HG02852 (cell line): Measurements from ENCODE around the gene L3MBTL1.
"Not testable (repeated sequence)": the region's sequence is repeated elsewhere in the genome, so short reads cannot be mapped to it uniquely, and the experiment has no call there.

ENCODE experiments used
- ATAC-seq: cut with Tn5 transposase; IDR thresholded peaks from one replicate; pipeline ENCODE4 v1.9.1; 2021; ENCODE audit warnings: mild to moderate bottlenecking, moderate library complexity; ENCODE audit not compliant: unreplicated experiment

Gene L3MBTL1

GRCh38 chr20:43502021-43502420 is 5.5 kb upstream of the L3MBTL1 start:
- ATAC-seq: not testable (repeated sequence)

GRCh38 chr20:43506238-43506637 is 1.3 kb upstream of the L3MBTL1 start:
- ATAC-seq: no peak

GRCh38 chr20:43508106-43508505 is 609 bp downstream of the L3MBTL1 start:
- no peak for ATAC-seq

GRCh38 chr20:43508604-43509040 is 1.1 kb downstream of the L3MBTL1 start:
- no peak for ATAC-seq

GRCh38 chr20:43511879-43512278 is 4.4 kb downstream of the L3MBTL1 start:
- no peak for ATAC-seq

- peak; percentile 2 for ATAC-seq
These were observed 6.0 kb downstream of the L3MBTL1 start for GRCh38 chr20:43513372-43513930.

GRCh38 chr20:43513931-43514647 is 6.6 kb downstream of the L3MBTL1 start:
- peak; percentile 79 for ATAC-seq

GRCh38 chr20:43514648-43514999 is 7.1 kb downstream of the L3MBTL1 start:
- peak; percentile 6 for ATAC-seq

- no peak for ATAC-seq
These were observed 8.1 kb downstream of the L3MBTL1 start for GRCh38 chr20:43515628-43516027.

GRCh38 chr20:43516251-43516824 is 8.8 kb downstream of the L3MBTL1 start:
- no peak for ATAC-seq

GRCh38 chr20:43520074-43520630 is 12.7 kb downstream of the L3MBTL1 start:
- ATAC-seq: no peak

- ATAC-seq: no peak
These were observed 17.5 kb downstream of the L3MBTL1 start for GRCh38 chr20:43525021-43525420.

GRCh38 chr20:43528258-43528875 is 20.9 kb downstream of the L3MBTL1 start:
- ATAC-seq: no peak

GRCh38 chr20:43529051-43529450 is 21.6 kb downstream of the L3MBTL1 start:
- ATAC-seq: no peak

- no peak for ATAC-seq
These were observed 22.1 kb downstream of the L3MBTL1 start for GRCh38 chr20:43529457-43530153.

GRCh38 chr20:43530321-43531090 is 23.0 kb downstream of the L3MBTL1 start:
- ATAC-seq: no peak

GRCh38 chr20:43531091-43531443 is 23.6 kb downstream of the L3MBTL1 start:
- no peak for ATAC-seq

- ATAC-seq: no peak
These were observed 25.0 kb downstream of the L3MBTL1 start for GRCh38 chr20:43532416-43533055.

GRCh38 chr20:43533060-43533459 is 25.6 kb downstream of the L3MBTL1 start:
- ATAC-seq: no peak

- no peak for ATAC-seq
These were observed 26.5 kb downstream of the L3MBTL1 start for GRCh38 chr20:43534016-43534415.
